Lower leg skin (tissue), 4 donors: ENCODE results near the gene DRGX. TPM values are rescaled to one million over a fixed set of nuclear protein-coding genes. Genes with fewer than 3 reads are reported as not detected.
A peak's percentile ranks its signal among the peaks of the same experiment; 100 is the strongest.

Source experiments
- DNase-seq, 2 donors: peaks; one replicate each; pipeline ENCODE4 v3.0.0-alpha.2; 2019; ENCODE audit warnings: low spot score in 2 of 2
- H3K4me3 ChIP-seq: fragments of 200-600 bp; sonication (generic); 2 replicates; pipeline ENCODE4 v1.5.1; 2017; ENCODE audit warnings: mild to moderate bottlenecking, low read depth; ENCODE audit not compliant: poor library complexity, severe bottlenecking
- POLR2A ChIP-seq, 2 donors: fragments of 450-650 bp; IDR thresholded peaks; one replicate each; pipeline ENCODE4 v1.6.1; 2016 to 2017; ENCODE audit warnings: antibody characterized with exemption in 2 of 2, mild to moderate bottlenecking in 1 of 2, moderate library complexity in 1 of 2
- WGBS, 2 donors: methylation state at CpG; one replicate each; pipeline ENCODE4 v1.1.5; 2018; 5-methylcytosine and 5-hydroxymethylcytosine counted together
- intact Hi-C: fragments of 100-400 bp; cut with DNase I; formaldehyde crosslinking; loops from one replicate; pipeline ENCODE4 v1.15.0; 2023; ENCODE audit warnings: low total_unique reads
- total RNA-seq, 4 donors: library from RNA; depleted of rRNA; stranded (reverse); fragments of >200 nt; gene quantifications; one replicate each; pipeline ENCODE4 v1.1.0, GENCODE V29; 2016
- TF ChIP-seq, protein P1 (sequence below), 3 donors: fragments of 450-650 bp; IDR thresholded peaks; one replicate each; pipeline ENCODE4 v1.5.1; 2016; ENCODE audit warnings: antibody characterized with exemption in 3 of 3, mild to moderate bottlenecking in 3 of 3, moderate library complexity in 2 of 3

The DRGX gene
- total RNA-seq, 4 donors from 2014 or later = not detected

DNA sequence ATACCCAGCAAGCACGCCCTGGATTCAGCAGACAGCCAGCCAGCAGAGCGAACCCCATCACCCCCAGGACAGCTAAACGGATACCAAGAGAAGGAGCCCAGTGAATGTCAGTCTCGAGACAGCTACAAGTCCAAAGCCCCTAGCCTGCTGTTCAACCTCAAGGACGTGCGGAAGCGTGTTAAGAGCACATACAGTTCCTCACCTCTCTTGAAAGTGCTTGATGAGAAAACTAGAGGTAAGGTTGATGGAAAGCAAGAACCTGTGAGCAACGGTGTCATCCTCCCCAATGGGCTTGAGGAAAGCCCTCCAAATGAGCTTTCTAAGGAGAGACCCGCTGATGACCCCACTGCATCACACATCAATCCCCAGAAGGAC, 72.0 kb downstream of the DRGX start:
- intact Hi-C loops = no loop called here
- peak in 1 of 2 donors; percentile 72 for DNase-seq
- WGBS, 2 donors = 90 to 92% methylated on average over 9 of the region's 9 CpGs
- TF ChIP-seq, protein P1, sequence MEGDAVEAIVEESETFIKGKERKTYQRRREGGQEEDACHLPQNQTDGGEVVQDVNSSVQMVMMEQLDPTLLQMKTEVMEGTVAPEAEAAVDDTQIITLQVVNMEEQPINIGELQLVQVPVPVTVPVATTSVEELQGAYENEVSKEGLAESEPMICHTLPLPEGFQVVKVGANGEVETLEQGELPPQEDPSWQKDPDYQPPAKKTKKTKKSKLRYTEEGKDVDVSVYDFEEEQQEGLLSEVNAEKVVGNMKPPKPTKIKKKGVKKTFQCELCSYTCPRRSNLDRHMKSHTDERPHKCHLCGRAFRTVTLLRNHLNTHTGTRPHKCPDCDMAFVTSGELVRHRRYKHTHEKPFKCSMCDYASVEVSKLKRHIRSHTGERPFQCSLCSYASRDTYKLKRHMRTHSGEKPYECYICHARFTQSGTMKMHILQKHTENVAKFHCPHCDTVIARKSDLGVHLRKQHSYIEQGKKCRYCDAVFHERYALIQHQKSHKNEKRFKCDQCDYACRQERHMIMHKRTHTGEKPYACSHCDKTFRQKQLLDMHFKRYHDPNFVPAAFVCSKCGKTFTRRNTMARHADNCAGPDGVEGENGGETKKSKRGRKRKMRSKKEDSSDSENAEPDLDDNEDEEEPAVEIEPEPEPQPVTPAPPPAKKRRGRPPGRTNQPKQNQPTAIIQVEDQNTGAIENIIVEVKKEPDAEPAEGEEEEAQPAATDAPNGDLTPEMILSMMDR (IDR thresholded peaks at IDR 0.05) = no peak
- H3K4me3 ChIP-seq = no peak overlapping the region

DNA sequence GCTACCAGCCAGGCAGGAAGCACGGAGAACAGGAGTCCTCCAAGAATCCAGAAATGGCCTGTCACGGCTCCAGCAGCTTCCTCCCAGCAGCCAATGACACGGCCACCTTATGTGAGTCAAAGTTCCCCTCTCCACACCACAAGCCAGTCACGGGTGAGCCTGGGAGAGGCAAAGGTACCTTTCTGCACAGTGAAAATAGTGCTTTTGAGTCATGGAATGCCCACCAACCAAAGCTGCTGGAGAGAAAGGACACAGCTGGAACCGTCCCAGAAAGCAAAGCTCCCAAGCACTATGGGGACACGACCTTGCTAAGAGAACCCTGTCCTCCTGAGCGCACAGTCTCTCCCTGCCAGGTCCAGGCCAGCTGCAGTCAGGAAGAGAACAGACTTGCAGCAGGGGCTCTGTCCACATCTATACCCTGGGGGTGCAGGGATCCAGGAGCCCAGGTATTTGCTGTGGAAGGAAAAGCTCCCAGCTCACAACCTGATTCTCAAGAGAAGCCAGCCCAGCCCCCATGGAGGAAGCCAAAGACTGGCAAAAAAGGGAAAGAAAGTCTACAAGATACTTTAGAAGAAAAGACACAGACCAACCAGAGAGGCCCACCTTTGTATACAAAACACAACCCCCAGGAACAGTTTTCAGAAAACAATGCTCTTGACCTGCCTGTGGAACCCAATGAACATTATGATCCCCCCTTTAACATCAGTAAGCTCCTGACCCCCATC, 72.6 kb downstream of the DRGX start:
- intact Hi-C loops = no loop called here
- H3K4me3 ChIP-seq = no peak overlapping the region
- WGBS, 2 donors = 51 to 53% methylated on average over 7 of the region's 7 CpGs
- DNase-seq = peak in 1 of 2 donors; percentile 56
- TF ChIP-seq POLR2A (IDR thresholded peaks at IDR 0.05) = no peak
- TF ChIP-seq, protein P1 (IDR thresholded peaks at IDR 0.05) = no peak

DNA sequence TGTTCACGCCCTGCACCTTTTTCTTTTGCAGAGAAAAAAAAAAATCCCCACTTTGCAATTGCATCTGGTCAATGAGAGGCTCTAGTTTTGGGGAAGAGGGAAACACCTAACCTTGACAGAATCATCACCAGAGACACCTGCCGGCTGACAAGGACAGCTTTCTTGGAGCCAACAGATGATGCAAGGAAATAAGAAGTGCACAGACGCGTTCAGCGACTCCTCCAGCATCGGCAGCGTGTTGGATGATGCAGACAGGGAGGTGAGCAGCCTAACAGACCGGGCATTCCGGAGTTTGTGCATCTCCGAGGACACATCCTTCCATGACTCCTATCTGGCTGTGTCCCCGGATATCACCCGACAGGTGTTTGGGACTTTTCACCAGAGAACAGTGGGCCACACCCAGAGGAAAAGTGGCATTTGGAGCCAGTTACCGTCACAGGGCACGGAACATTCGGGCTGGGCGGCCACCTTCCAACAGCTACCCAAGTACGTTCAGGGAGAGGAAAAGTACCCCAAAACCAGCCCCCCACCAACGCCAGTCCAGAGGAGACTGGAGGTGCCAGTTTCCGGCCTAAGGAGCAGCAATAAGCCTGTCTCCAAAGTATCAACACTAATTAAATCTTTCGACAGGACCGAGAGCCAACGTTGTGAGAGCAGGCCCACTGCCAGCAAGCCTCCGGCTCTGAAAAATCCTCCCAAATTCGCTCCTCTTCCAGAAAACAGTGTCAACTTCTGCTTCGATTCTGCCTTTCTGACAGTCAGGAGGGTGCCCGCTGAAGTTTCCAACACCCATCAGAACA, 73.3 kb downstream of the DRGX start:
- no peak overlapping the region for H3K4me3 ChIP-seq
- intact Hi-C loops = no loop called here
- TF ChIP-seq, protein P1 (IDR thresholded peaks at IDR 0.05) = no peak
- no peak for TF ChIP-seq POLR2A (IDR thresholded peaks at IDR 0.05)
- 55 to 68% methylated on average over 25 to 26 of the region's 26 CpGs for WGBS, 2 donors
- DNase-seq = peak in 1 of 2 donors; percentile 74

DNA sequence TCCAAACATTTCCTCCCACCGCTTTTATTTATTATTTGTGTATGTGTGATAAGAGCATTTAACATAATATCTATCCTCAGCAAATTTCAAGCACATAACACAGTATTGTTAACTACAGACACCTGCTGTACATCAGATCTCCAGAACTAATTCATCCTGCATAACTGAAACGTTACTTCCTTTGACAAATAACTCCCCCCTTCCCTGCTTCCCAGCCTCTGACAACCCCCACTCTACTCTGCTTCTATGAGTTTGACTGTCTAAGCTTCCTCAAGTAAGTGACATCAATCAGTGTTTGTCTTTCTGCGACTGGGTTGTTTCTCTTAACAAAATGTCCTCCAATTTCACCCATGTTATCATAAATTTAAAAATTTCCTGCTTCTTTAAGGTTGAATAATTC, 74.9 kb downstream of the DRGX start:
- no peak overlapping the region for H3K4me3 ChIP-seq
- WGBS, 2 donors = 69 to 73% methylated on average over 3 of the region's 3 CpGs
- peak in 1 of 2 donors; percentile 36 for DNase-seq
- intact Hi-C loops = no loop called here
- TF ChIP-seq, protein P1 (IDR thresholded peaks at IDR 0.05) = no peak
- no peak for TF ChIP-seq POLR2A (IDR thresholded peaks at IDR 0.05)

DNA sequence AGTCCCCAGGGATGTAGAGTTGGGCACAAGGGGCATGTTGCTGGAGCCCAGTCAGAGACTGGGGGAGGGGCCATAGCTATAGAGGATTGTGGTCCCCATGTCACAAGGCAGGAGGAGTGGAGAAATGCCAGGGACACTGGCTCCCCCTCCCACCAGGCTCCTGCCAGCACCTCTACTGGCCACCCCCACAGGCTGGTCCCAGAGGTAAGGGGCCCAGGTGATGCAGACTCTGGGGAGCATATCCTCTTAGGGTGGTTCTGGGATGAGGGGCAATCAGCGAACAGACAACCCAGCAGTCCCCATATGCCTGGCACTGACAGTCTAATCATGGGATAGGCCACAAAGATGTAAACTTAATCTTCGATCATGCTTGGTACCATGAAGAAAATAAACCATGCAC, 75.7 kb downstream of the DRGX start:
- no peak overlapping the region for H3K4me3 ChIP-seq
- WGBS, 2 donors = 96 to 97% methylated on average over 2 of the region's 2 CpGs
- TF ChIP-seq POLR2A (IDR thresholded peaks at IDR 0.05) = no peak
- TF ChIP-seq, protein P1 (IDR thresholded peaks at IDR 0.05) = no peak
- intact Hi-C loops = no loop called here
- peak in 1 of 2 donors; percentile 32 for DNase-seq
